ENCODE measurements around the gene MRPL44. TPM values are rescaled to one million over a fixed set of nuclear protein-coding genes. Genes with fewer than 3 reads are reported as not detected.

The MRPL44 gene
- total and polyA plus RNA-seq, 2 of the 13 experiments (the other 11 are each of a cell fraction or from before 2014, with no cell fraction given): 38.4 to 78.0 TPM

DNA sequence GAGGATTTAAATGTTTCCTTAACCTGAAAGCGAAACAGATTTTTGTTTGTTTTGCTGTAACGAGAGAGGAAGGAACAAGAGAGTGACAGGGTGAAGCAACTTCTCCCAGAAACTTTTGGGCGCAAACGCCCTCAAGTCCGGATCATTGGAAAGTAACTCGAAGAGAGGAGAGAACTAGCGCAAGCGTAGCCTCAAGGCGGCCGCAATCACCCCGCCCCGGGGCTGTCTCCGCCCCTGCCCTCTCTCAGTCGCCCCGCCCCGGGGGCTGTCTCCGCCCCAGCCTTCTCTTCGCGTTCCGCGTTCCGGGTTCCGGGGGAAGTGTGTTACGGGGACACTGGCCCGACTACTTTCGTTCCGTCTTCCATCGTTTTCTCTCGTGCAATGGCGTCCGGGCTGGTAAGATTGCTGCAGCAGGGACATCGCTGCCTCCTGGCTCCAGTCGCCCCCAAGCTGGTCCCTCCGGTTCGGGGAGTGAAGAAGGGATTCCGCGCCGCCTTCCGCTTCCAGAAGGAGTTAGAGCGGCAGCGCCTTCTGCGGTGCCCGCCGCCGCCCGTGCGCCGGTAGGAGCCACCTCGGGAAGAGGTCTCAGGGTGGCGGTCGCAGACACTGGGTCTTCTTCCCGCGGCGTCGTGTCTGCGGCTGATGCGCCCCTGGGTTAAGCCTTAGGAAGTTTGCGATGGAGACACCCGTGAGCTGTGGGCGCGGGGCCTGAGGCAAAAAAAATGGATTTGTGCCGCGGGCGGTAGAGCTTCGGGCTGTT is at the start of gene MRPL44 (continued):
- TF ChIP-seq, protein P1, sequence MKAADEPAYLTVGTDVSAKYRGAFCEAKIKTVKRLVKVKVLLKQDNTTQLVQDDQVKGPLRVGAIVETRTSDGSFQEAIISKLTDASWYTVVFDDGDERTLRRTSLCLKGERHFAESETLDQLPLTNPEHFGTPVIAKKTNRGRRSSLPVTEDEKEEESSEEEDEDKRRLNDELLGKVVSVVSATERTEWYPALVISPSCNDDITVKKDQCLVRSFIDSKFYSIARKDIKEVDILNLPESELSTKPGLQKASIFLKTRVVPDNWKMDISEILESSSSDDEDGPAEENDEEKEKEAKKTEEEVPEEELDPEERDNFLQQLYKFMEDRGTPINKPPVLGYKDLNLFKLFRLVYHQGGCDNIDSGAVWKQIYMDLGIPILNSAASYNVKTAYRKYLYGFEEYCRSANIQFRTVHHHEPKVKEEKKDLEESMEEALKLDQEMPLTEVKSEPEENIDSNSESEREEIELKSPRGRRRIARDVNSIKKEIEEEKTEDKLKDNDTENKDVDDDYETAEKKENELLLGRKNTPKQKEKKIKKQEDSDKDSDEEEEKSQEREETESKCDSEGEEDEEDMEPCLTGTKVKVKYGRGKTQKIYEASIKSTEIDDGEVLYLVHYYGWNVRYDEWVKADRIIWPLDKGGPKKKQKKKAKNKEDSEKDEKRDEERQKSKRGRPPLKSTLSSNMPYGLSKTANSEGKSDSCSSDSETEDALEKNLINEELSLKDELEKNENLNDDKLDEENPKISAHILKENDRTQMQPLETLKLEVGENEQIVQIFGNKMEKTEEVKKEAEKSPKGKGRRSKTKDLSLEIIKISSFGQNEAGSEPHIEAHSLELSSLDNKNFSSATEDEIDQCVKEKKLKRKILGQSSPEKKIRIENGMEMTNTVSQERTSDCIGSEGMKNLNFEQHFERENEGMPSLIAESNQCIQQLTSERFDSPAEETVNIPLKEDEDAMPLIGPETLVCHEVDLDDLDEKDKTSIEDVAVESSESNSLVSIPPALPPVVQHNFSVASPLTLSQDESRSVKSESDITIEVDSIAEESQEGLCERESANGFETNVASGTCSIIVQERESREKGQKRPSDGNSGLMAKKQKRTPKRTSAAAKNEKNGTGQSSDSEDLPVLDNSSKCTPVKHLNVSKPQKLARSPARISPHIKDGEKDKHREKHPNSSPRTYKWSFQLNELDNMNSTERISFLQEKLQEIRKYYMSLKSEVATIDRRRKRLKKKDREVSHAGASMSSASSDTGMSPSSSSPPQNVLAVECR (CRISPR knock-in tag; IDR thresholded peaks at IDR 0.05; ENCODE audit: borderline replicate concordance): peak; percentile 98; the same call in 1 of the 2 replicates
- TF ChIP-seq ATF1 (CRISPR knock-in tag; IDR thresholded peaks at IDR 0.05): peak; percentile 67; the same call in 1 of the 2 replicates
- TF ChIP-seq ZNF382 (CRISPR knock-in tag; IDR thresholded peaks at IDR 0.05; ENCODE audit: borderline replicate concordance): no peak
- TF ChIP-seq, protein P2, sequence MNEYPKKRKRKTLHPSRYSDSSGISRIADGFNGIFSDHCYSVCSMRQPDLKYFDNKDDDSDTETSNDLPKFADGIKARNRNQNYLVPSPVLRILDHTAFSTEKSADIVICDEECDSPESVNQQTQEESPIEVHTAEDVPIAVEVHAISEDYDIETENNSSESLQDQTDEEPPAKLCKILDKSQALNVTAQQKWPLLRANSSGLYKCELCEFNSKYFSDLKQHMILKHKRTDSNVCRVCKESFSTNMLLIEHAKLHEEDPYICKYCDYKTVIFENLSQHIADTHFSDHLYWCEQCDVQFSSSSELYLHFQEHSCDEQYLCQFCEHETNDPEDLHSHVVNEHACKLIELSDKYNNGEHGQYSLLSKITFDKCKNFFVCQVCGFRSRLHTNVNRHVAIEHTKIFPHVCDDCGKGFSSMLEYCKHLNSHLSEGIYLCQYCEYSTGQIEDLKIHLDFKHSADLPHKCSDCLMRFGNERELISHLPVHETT (CRISPR knock-in tag; conservative IDR thresholded peaks at IDR 0.05): peak; percentile 97
- peak; percentile 76 for TF ChIP-seq RBAK (CRISPR knock-in tag; IDR thresholded peaks at IDR 0.05)
- no peak for TF ChIP-seq ZNF260 (CRISPR knock-in tag; IDR thresholded peaks at IDR 0.05; ENCODE audit: borderline replicate concordance, low read depth)
- peak; percentile 93 for TF ChIP-seq ZSCAN25 (CRISPR knock-in tag; IDR thresholded peaks at IDR 0.05)
- no peak for TF ChIP-seq NPAS2 (CRISPR knock-in tag; IDR thresholded peaks at IDR 0.05; ENCODE audit: borderline replicate concordance)
- TF ChIP-seq, protein P3, sequence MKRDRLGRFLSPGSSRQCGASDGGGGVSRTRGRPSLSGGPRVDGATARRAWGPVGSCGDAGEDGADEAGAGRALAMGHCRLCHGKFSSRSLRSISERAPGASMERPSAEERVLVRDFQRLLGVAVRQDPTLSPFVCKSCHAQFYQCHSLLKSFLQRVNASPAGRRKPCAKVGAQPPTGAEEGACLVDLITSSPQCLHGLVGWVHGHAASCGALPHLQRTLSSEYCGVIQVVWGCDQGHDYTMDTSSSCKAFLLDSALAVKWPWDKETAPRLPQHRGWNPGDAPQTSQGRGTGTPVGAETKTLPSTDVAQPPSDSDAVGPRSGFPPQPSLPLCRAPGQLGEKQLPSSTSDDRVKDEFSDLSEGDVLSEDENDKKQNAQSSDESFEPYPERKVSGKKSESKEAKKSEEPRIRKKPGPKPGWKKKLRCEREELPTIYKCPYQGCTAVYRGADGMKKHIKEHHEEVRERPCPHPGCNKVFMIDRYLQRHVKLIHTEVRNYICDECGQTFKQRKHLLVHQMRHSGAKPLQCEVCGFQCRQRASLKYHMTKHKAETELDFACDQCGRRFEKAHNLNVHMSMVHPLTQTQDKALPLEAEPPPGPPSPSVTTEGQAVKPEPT (CRISPR knock-in tag; IDR thresholded peaks at IDR 0.05; ENCODE audit: low read depth): peak; percentile 95
- peak; percentile 40; the same call in 1 of the 2 replicates for TF ChIP-seq ZNF3 (CRISPR knock-in tag; IDR thresholded peaks at IDR 0.05)
- peak; percentile 71 for TF ChIP-seq HNRNPH1 (optimal IDR thresholded peaks at IDR 0.05; ENCODE audit: low read depth, low read length)
- TF ChIP-seq, protein P4, sequence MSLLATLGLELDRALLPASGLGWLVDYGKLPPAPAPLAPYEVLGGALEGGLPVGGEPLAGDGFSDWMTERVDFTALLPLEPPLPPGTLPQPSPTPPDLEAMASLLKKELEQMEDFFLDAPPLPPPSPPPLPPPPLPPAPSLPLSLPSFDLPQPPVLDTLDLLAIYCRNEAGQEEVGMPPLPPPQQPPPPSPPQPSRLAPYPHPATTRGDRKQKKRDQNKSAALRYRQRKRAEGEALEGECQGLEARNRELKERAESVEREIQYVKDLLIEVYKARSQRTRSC (CRISPR knock-in tag; IDR thresholded peaks at IDR 0.05; ENCODE audit: low read depth): peak; percentile 82; the same call in 1 of the 2 replicates
- peak; percentile 99 for TF ChIP-seq YY1 (IDR thresholded peaks at IDR 0.05; ENCODE audit: insufficient read depth, insufficient replicate concordance, low read depth, low read length)
- peak; percentile 95 for TF ChIP-seq ZSCAN29 (CRISPR knock-in tag; conservative IDR thresholded peaks at IDR 0.05)
- TF ChIP-seq ZNF337 (CRISPR knock-in tag; IDR thresholded peaks at IDR 0.05; ENCODE audit: borderline replicate concordance, low read depth): peak; percentile 98
- peak; percentile 100 for TF ChIP-seq ZNF747 (CRISPR knock-in tag; IDR thresholded peaks at IDR 0.05; ENCODE audit: borderline replicate concordance)
- no peak for TF ChIP-seq NR3C1 (CRISPR knock-in tag; IDR thresholded peaks at IDR 0.05)
- 0 out of 2 replicates have a peak, but pooled peaks have one; percentile 26 for TF ChIP-seq BHLHE40 (IDR thresholded peaks at IDR 0.05; ENCODE audit: low read length)
- TF ChIP-seq ZNF24 (IDR thresholded peaks at IDR 0.05): peak; percentile 88
- peak; percentile 95 for TF ChIP-seq HIVEP1 (CRISPR knock-in tag; IDR thresholded peaks at IDR 0.05)
- TF ChIP-seq PAWR (CRISPR knock-in tag; IDR thresholded peaks at IDR 0.05; ENCODE audit: borderline replicate concordance): peak; percentile 96
- peak; percentile 57 for TF ChIP-seq NFYB (CRISPR knock-in tag; IDR thresholded peaks at IDR 0.05)

All from HepG2 (cell line).